ENCODE measurements around the gene ASB2.

The ASB2 gene

DNA sequence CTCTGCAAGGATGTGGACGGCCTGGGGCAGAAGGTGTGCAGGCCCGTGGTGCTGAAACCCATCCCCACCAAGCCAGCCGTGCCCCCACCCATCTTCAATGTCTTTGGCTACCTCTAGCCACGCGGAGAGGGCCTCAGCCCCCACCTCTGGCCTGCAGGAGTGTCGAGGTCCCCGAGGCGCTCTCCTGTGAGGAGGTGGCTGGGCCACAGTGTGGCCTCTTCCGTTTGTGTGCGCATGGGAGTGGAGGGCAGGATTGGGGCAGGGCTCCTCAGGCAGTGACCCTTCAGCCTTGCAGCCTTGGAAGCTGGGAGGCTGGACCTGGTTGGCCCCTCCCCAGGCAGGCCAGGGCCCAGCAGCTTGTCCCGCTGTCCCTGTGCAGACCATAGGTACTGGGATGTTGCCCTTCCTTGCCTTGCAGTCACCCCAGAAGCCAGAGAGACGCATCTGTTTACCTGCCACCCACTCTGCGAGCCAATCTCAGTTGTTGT is 47.3 kb downstream of the ASB2 start:
- no peak for DNase-seq (ENCODE audit: low read depth)

- no peak for DNase-seq (ENCODE audit: low read depth)
These were observed 48.0 kb downstream of the ASB2 start for GRCh38 chr14:93928184-93929047.

DNA sequence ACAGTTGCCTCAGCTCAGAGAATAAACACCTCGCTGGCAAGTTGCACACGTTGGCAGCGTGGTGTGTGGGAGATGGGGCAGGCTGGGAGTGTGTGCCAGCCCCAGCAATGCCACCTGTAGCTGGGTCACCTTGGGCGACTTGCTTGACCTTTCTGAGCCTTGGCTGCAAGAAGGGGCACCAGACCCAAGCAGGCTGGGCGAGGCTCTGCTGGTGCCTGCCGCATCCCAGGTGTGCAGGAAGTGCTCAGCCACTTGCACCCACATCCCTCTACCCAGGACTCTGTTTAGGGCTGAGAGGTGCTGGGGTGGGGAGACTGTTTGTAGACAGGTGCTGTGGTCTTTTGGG is 48.6 kb downstream of the ASB2 start:
- DNase-seq (ENCODE audit: low read depth) = no peak

DNA sequence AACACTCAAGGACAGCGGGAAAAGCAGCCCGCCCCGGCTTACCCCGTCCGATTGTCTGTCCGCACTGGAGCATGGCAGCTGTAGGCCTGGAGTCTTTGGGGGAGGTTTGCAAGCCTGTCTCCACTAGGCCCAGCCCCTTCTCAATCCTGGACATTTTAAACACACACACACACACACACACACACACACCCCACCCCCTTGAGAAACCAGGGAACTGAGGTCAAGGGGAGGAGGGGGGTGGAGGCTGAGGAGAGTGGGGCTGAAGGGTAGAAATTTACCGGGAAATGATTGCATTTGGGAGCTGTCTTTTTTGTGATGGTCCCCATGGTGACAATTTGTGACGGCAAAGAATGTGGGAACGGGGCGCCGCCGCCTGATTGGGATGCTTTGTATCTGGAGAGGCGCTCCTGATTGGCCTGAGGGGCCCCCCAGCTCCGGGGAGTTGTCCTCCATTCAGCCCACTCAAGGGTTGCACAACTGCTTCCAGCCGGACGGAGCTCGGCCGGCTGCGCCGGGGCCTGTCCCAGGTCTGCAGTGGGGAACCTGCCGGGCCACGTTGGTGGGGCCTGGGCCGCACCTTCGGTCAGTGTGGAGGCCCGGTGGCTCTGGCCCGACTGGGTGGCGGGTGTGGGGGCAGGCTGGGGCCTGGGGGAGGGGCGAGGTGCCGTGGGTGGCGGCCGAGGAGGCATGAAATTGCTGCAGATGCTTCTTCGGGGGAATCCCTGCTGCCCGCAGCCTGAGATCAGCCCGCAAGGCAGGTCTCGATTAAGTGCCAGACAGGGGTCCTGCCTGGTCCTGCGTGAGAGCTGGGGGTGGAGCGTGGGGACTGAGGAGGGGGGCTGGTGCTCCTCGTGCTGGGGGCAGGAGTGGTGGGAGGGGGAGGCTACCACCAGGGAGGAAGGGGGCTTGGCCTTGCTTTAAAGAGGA is 49.2 kb downstream of the ASB2 start, which contains the start of gene FAM181A:
Gene FAM181A (plus strand): TSS at position 472 of the 927 bp plus-strand sequence. CDS start 942 bp downstream, outside the sequence.
- no peak for DNase-seq (ENCODE audit: low read depth)

GRCh38 chr14:93926245-93926872 is 50.0 kb downstream of the ASB2 start:
- DNase-seq (ENCODE audit: low read depth) = no peak

- DNase-seq (ENCODE audit: low read depth) = no peak
These were observed 50.9 kb downstream of the ASB2 start for GRCh38 chr14:93925374-93925895.

GRCh38 chr14:93924592-93925355 is 51.6 kb downstream of the ASB2 start:
- no peak for DNase-seq (ENCODE audit: low read depth)

DNA sequence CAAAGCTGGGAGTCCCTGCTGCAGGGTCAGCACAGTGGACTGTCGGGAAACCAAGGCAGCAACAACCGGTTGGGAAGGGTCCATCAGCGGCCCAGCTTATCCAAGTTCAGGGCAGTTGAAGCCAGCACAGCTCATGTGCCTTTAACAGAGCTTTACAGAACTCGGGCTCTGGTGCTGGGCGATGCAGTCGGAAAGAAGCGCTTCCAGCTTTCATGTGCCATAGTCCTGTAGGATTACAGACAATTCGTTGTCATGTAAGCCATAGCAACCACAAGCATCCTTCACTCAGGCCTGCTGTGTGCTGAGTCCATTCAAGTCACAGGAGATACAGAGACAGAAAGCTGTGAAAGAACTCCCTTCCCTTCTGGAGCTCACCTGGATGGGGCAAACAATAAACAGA is 52.7 kb downstream of the ASB2 start:
- no peak for DNase-seq (ENCODE audit: low read depth)

DNA sequence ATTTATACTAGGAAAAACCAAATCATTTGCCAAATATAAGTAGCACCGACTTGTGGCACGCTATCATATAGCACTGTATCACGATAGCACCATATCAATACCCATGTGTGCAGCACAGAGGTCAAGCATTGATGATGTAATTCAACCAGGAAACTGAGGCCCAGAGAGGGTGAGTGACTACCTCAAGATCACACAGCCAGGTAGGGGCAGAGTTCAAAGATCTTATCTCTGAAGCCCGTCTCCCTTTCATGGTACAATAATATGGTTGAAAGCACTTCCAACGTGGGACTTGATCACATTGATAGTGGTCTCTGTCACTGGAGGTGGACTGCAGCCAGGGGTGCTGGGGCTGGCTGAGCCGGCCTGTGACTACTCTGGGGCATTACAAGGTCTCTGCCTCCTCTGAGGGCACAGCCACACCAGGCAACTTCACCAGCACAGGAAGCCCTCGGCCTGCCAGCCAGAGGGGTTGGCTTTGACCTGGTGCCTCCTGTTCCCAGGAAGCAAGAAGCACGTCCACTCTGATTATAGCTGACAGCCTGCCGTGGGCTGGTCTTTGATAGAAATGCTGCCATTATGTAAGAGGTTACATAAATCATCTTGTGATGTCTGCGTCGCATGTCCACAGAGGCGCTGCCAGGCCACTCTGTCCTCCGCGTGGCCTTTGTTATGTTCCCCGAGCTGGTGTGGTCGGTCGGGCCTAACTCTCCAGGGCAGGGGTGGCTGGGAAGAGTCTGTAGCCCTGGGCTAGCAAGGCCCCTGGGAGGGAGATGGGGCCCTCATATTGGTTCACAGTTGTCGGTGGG is 55.2 kb downstream of the ASB2 start:
- no peak for DNase-seq (ENCODE audit: low read depth)

GRCh38 chr14:93917141-93917540 is 59.2 kb downstream of the ASB2 start:
- DNase-seq (ENCODE audit: low read depth) = no peak

DNA sequence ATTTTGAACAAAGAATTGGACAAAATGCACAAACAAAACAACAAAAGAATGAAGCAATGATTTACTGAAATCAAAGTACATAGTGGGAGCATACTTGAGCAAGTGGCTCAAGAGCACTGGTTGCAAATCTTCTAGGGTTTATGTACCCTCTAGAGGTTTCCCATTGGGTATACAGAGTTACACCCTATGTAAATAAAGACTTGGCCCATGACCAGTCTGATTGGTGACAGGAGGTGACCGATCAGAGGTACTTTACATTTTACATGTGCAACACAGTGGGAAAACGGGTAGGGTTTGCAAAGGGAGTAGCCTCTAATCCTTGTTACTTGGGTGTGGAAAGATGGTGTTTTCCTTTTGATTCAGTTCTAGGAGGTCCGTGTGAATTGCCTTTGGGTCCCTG is 59.9 kb downstream of the ASB2 start:
- no peak for DNase-seq (ENCODE audit: low read depth)

- DNase-seq (ENCODE audit: low read depth) = no peak
These were observed 60.6 kb downstream of the ASB2 start for GRCh38 chr14:93915800-93916199.

GRCh38 chr14:93915070-93915705 is 61.2 kb downstream of the ASB2 start:
- DNase-seq (ENCODE audit: low read depth) = no peak

GRCh38 chr14:93914278-93914677 is 62.1 kb downstream of the ASB2 start:
- no peak for DNase-seq (ENCODE audit: low read depth)

GRCh38 chr14:93912782-93913181 is 63.6 kb downstream of the ASB2 start:
- no peak for DNase-seq (ENCODE audit: low read depth)

GRCh38 chr14:93911975-93912615 is 64.3 kb downstream of the ASB2 start:
- DNase-seq (ENCODE audit: low read depth) = no peak

GRCh38 chr14:93909429-93910128 is 66.8 kb downstream of the ASB2 start:
- DNase-seq (ENCODE audit: low read depth) = no peak
